SH-SY5Y (cell line): ENCODE results near the gene IL1RL2.

Source experiments
- GATA2 ChIP-seq: IDR thresholded peaks from 2 replicates; pipeline ENCODE4 v1.6.1; 2011; ENCODE audit warnings: mild to moderate bottlenecking, low read depth, low read length
- GATA3 ChIP-seq: IDR thresholded peaks from 2 replicates; pipeline ENCODE4 v1.6.1; 2011; ENCODE audit warnings: low read depth, mild to moderate bottlenecking, low read length, moderate library complexity

The IL1RL2 gene

DNA sequence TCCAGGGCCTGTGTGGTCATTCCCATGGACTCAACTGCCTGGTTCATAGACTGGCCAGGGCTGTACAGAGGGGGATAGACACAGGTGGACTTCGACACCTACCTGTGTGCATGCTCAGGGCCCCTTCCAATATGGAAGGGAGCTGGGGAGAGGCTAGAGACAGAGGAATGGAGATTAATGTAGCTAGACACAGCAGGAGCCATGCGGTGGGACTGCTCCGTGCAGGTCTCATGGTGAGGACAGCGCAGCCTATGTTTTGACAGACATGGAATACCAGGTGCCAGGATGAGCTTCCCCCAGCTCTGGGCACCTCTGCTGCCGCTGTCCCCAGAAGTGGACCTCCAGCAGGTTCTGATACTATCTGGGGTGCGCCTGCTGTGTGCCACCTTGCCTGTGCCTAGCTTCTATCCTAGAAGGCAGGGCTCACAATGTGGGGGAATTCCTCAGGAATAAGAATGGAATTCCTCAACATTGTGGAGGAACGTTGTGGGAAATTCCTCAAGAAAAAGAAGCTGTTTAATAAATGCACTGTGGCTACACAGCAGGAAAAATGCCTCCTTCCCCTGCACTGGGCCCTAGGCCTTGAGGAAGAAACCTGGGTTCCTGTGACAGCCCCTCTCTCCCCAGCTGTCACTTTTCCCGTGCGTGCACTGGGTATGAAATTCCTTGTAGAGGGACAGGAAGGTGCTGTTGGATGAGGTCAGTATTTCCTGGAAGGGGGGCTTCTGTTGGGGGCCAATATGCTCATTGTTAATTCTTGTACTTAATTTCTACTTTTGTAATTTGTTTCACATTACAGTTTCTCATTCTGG is 37.0 kb upstream of the IL1RL2 start:
- TF ChIP-seq GATA3 = no peak
- no peak for TF ChIP-seq GATA2

DNA sequence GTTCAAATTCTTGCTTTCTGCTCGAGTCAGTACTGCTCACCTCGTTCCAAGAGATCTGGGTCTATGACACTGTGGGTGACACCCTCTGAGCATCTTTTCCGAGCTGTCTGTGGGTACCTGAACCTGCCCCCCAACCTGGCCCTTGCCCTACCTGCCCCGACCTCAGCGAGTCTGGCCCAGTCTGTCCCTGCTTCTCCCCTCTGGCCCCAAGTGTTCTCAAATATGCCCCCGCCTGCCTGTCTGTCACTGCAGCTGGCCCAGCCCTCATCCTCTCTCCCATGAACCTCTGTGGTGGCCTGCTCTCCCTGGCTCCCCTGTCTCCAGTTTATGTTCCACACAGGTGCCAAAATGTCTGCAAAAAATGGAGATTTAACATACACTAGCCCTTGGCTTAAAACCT is 32.5 kb upstream of the IL1RL2 start:
- TF ChIP-seq GATA3 (no peak), GATA2 (no peak)

DNA sequence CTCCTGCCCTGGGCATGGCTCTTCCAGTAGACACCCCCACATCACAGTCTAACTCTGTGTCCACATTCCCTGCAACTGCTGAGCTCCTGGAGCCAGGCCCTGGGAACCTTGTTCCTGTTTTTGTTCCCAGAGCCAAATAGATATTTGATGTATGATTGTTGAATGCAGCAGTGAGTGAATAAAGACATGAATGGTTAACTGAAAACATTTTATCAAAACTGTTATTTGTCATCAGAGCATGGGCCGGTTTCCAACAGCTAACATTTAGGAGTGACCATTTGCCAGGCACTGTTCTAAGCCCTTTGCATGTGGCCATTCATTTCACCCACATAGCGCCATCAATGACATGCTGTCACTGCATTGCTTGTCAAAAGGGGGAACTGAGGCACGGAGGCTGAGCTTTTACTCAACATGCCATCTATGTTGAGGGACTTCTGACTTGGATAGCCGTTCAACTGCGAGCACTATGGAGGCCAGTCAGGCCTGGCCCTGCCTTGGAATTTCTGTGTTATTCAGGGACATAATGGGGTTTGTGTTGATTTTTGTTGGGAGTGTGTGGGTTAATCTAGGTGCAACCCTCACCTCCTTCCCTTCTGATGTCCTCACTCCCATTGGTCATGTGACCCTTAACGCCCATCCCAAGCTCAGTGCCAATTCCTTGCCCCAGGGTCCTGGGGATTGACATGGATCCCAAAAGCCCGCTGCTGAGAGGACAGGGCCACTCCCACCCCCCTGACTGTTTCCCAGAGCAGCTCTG is 31.7 kb upstream of the IL1RL2 start:
- TF ChIP-seq GATA3 = no peak
- TF ChIP-seq GATA2 = no peak

DNA sequence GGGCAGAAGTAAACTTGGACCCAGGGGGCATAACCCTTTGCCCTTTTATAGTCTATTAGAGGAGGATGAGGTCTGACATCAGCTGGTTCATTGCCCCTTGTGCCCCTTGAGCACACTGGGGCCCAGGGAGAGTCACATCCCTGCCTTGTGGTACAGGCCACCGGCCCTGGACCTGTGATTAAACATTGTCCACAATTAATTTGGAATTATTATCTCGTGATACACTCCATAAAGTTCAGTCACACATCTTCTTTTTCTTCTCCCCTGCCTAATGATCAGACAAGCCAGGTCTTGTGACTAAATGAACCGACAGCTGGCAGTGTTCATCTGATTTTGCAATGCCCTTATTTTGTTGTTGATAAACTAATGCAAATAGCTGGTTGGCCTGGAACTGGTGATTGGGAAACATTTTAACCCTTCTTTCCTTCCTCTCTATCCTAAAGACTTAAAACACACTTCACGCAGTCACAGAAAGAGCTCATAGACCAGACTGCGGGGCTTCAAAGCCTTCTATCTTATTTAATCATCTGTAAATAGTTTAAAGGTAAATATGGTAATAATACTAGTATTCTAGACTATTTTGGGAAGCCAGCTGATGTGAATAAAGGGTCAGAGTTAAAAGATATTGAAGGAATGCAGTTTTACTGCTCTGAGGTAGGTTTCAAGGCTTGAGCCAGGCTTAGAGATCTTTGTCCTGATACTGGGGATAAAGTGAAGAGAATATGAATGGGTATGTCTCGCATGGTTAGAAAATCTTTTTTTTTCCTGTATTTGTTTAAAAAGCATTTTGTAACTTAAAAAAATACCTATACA is 30.9 kb upstream of the IL1RL2 start:
- TF ChIP-seq GATA3 (no peak), GATA2 (no peak)

DNA sequence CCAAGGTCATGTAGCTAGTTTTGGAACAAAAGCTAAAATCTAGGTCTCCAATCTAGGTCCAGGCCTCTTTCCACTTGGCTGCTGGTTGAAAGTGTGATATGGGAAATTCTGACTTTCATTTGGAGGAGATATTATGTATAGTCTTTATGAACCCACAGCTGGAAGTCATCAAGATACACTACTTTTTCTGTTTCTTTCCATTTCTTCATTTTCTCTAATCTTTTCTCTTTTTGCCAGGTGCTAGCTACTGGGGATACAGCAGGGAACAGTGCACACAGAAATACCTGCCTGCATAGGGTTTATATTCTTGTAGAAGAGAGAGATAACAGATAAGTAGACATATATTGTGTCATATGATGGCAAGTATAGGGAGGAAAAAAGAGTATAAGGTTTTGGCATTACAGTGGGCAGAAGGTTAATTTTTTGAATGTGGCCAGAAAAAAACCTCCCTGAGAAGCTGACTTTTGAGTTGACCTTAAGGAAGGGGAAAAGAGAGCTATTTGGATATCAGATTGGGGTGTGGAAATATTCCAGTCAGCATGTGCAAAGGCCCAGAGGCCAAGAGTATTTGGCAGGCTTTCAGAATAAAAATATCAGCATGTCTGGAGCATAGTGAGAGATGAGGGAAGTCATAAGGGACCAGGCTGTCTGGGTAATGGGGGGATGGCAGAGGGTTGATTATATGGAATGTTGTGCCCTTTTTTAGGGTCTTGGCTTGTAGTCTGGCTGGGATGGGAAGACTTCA is 28.6 kb upstream of the IL1RL2 start:
- TF ChIP-seq GATA3 = no peak
- TF ChIP-seq GATA2 = no peak

DNA sequence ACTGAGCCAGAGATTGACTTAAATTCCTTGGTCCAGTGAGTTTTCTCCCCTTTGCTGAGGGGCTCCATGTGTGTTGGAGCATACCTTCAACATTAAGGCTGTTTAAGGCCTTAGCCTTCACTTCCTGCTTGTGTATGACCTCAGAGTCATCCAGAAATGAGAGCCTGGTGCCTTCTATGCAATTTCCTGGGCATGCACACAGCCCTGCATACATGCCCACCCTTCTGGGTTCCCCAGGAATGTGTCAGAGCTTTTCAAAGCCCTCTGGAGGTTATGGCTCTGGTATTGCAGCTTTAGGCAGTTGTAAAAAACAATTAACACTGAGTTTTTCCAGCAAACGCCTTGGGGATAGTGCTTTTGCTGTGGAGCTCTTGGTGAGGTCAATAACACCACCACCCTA is 27.5 kb upstream of the IL1RL2 start:
- TF ChIP-seq GATA3 (no peak), GATA2 (no peak)

DNA sequence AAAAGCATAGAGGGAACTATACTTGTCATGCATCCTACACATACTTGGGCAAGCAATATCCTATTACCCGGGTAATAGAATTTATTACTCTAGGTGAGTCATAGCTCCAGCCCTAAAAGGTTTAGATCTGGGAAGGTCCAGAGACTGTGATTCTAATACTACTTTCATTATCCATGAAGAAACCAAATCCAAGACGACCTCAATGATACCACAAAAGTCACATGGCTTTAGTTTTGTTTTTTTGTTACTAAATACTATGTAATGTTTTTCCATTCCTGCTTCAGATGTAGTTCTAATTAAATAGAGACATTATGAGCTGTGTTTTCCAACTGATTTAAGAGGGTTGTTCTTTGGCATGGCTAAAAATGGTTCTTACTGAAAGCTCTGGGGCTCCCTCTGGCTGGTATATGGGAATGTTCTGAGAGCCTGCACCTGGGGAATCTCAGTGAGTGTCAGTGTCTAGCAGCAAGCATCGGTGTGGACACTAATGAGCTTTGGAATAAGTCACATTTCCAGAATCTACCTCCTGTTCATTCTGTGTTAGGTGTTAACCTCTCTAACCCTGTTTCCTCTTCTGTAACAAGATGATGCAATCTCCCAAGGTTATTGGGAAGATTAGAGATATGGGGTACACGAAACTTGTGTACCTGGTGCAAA is 20.5 kb upstream of the IL1RL2 start:
- TF ChIP-seq GATA2 = no peak
- no peak for TF ChIP-seq GATA3

DNA sequence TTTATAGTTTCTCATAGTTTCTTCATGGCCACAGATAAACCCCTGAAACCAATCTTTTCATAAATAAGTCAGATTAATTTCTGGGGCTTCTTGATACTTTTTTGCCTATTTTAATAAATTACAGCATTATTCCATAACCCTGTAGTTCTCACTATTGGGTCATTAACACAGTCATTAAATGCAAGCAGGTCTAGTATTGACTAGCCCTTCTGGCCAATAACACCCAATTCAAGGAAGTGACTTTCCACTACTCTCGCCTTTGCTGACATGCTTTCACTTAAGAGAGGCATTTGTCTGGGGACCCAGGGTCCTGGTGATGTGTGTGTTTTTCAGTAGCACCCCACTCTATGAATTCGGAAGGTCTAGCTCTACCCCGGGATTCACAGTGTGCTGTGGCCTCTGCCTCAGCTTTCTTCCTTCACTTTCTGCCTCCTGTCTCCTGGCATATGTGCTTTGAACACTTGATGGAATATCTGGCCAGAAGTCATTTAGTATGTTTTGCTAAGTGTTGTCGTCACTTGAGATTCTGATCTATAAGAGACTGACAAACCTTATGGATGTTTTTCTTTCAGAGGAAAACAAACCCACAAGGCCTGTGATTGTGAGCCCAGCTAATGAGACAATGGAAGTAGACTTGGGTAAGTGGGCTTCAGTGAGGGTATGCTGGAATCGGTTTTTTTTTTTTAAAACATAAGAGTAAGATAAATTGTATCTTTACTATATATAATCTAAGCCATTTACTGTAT is 18.6 kb upstream of the IL1RL2 start:
- TF ChIP-seq GATA3 (no peak), GATA2 (no peak)

DNA sequence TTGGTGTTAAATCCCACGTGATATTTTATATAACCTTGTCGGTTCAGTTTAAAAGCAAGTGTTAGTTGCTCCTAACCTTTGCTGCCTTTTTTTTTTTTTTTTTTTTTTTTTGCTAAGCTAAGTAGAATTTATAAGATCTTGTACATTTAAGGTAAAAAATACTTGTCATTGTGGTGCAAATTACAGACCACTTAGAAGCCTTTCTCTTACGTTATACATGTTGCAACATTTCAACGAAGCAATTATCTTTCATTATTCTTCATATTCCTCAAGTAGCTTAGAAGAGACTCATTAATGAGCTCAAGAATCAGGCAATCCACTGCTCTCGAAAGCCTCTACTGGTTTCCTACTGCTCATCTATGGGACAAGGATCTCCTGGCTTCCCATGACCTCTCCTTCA is 14.9 kb upstream of the IL1RL2 start:
- TF ChIP-seq GATA2 = no peak
- no peak for TF ChIP-seq GATA3

DNA sequence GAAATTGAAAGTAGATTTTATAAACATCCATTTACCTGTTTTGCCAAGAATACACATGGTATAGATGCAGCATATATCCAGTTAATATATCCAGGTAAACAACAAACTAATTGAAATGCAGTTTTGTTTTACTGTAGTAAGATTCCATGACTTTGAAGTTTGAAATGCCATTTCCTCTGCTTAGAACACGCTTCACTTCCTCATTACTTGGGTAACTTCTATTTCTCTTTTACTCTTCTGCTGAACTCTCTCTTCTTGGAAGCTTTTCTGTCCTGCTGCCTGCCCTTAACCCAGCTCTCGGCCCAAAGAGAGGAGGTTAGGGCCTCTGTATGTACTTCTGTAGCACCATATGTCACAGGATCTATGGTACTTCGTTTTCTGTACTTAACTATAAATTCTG is 14.1 kb upstream of the IL1RL2 start:
- no peak for TF ChIP-seq GATA2
- TF ChIP-seq GATA3 = no peak

DNA sequence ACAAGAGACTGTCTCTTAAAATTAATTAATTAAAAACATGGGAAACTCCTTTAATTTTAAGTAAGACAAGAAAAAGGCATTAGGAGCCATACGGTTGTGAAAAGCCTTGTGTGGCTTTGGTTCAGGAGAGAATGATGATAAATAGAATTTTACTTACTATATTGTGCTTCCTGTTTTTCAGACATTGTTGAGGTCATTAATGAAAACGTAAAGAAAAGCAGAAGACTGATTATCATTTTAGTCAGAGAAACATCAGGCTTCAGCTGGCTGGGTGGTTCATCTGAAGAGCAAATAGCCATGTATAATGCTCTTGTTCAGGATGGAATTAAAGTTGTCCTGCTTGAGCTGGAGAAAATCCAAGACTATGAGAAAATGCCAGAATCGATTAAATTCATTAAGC is 10.7 kb upstream of the IL1RL2 start:
- TF ChIP-seq GATA2 (no peak), GATA3 (no peak)

DNA sequence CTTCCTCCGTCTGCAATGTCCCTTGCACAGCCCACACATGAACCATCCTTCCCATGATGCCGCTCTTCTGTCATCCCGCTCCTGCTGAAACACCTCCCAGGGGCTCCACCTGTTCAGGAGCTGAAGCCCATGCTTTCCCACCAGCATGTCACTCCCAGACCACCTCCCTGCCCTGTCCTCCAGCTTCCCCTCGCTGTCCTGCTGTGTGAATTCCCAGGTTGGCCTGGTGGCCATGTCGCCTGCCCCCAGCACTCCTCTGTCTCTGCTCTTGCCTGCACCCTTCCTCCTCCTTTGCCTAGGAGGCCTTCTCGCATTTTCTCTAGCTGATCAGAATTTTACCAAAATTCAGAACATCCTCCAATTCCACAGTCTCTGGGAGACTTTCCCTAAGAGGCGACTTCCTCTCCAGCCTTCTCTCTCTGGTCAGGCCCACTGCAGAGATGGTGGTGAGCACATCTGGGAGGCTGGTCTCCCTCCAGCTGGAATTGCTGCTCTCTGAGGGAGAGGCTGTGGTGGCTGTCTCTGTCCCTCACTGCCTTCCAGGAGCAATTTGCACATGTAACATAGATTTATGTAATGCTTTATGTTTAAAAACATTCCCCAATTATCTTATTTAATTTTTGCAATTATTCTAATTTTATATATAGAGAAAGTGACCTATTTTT is 8.9 kb upstream of the IL1RL2 start:
- TF ChIP-seq GATA3 = no peak
- TF ChIP-seq GATA2 = no peak

DNA sequence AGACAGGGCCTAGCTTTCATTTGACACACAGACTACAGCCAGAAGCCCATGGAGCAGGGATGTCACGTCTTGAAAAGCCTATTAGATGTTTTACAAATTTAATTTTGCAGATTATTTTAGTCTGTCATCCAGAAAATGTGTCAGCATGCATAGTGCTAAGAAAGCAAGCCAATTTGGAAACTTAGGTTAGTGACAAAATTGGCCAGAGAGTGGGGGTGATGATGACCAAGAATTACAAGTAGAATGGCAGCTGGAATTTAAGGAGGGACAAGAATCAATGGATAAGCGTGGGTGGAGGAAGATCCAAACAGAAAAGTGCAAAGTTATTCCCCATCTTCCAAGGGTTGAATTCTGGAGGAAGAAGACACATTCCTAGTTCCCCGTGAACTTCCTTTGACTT is 7.8 kb upstream of the IL1RL2 start:
- TF ChIP-seq GATA3 (no peak), GATA2 (no peak)
